ENCODE measurements around the gene CNIH3. TPM values are rescaled to one million over a fixed set of nuclear protein-coding genes. Genes with fewer than 3 reads are reported as not detected.

Gene CNIH3
- total and polyA plus RNA-seq, 10 of the 15 experiments (the other 5 are each of a cell fraction or from before 2014, with no cell fraction given) = 0.77 to 5.8 (median 1.8) TPM

DNA sequence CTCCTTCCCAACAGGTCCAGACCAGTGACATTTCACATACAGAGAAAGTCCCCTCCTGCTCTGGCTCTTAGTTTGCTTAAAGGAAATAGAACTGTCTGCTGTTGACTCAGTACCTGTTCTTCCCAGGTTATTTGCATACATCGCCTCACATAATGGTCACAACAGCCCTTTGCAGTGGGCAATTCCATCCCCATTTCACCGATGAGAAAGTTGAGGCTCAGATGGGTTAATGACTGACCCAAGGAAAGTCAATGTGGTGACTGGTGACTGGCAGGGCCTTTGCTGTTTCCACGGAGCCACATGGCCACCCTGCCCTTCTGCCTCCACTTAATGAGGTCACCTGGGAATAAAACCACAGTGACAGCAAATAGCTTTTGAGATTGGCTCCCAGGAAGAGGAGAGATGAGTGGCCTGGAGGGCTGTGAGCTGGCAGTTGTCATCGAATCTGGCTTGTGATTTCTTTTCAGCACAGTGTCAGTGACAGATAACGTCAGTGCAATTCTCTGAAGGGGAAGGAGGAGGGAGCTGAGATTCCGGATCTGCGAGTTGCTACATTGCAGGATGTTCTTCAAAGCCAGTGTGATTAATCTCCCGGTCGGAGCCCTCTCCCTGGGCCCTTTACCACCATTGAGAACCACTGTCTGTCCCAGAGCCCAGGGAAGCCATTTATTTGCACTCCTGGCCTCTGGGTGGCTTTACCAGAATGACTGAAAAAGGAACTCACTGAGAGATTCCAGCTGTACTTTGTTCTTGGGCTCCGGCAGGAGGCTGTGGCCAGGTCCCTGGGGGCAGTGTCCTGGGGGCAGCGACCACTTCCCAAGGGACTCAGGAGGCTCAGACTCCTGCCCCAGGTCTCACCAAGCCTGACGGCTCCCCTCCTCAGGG is 117.2 kb downstream of the CNIH3 start (continued):
- TF ChIP-seq ZZZ3 (IDR thresholded peaks at IDR 0.05; ENCODE audit: control insufficient read depth, insufficient read length, low read depth) = no peak
- TF ChIP-seq, protein P1, sequence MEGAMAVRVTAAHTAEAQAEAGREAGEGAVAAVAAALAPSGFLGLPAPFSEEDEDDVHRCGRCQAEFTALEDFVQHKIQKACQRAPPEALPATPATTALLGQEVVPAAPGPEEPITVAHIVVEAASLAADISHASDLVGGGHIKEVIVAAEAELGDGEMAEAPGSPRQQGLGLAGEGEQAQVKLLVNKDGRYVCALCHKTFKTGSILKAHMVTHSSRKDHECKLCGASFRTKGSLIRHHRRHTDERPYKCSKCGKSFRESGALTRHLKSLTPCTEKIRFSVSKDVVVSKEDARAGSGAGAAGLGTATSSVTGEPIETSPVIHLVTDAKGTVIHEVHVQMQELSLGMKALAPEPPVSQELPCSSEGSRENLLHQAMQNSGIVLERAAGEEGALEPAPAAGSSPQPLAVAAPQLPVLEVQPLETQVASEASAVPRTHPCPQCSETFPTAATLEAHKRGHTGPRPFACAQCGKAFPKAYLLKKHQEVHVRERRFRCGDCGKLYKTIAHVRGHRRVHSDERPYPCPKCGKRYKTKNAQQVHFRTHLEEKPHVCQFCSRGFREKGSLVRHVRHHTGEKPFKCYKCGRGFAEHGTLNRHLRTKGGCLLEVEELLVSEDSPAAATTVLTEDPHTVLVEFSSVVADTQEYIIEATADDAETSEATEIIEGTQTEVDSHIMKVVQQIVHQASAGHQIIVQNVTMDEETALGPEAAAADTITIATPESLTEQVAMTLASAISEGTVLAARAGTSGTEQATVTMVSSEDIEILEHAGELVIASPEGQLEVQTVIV (IDR thresholded peaks at IDR 0.05; ENCODE audit: borderline replicate concordance, partially characterized antibody) = no peak
- no peak for TF ChIP-seq HCFC1 (IDR thresholded peaks at IDR 0.05; ENCODE audit: low read length)
- TF ChIP-seq GATAD2B (conservative IDR thresholded peaks at IDR 0.05; ENCODE audit: low read depth) = peak; percentile 91
- TF ChIP-seq CTCF (IDR thresholded peaks at IDR 0.05 in 2 of 3, conservative IDR thresholded peaks at IDR 0.05 in 1 of 3; ENCODE audit: control insufficient read depth in 2 of 3, extremely low read depth in 1 of 3, insufficient read depth in 1 of 3, low read depth in 3 of 3, low read length in 3 of 3) = 0 out of 6 replicates have a peak, but pooled peaks of 2 of the 3 experiments have one; percentile 8
- TF ChIP-seq KDM1A (IDR thresholded peaks at IDR 0.05; ENCODE audit: borderline replicate concordance) = no peak
- no peak for TF ChIP-seq RAD21 (IDR thresholded peaks at IDR 0.05; ENCODE audit: insufficient read depth, low read depth, low read length)
- TF ChIP-seq CREB1 (IDR thresholded peaks at IDR 0.05; ENCODE audit: low read depth) = 0 out of 2 replicates have a peak, but pooled peaks have one; percentile 16
- TF ChIP-seq SMAD1 (IDR thresholded peaks at IDR 0.05; ENCODE audit: low read depth, partially characterized antibody) = peak; percentile 47
- TF ChIP-seq FOXM1 (IDR thresholded peaks at IDR 0.05; ENCODE audit: low read depth, low read length) = no peak
- TF ChIP-seq GABPA (IDR thresholded peaks at IDR 0.05; ENCODE audit: low read depth) = no peak
- TF ChIP-seq TBL1XR1 (IDR thresholded peaks at IDR 0.05; ENCODE audit: low read depth, low read length) = no peak
- TF ChIP-seq PKNOX1 (IDR thresholded peaks at IDR 0.05) = peak; percentile 93
- TF ChIP-seq RUNX3 (IDR thresholded peaks at IDR 0.05; ENCODE audit: low read length) = peak; percentile 68
- 0 out of 2 replicates have a peak, but pooled peaks have one; percentile 31 for TF ChIP-seq PAX5 (IDR thresholded peaks at IDR 0.05; ENCODE audit: borderline replicate concordance, low read depth, low read length)
- TF ChIP-seq ZBTB4 (CRISPR knock-in tag; IDR thresholded peaks at IDR 0.05) = no peak
- TF ChIP-seq CREM (IDR thresholded peaks at IDR 0.05; ENCODE audit: low read depth) = no peak
- peak; percentile 31; the same call in 1 of the 2 replicates for TF ChIP-seq SPI1 (IDR thresholded peaks at IDR 0.05; ENCODE audit: borderline replicate concordance, insufficient read depth, low read depth, low read length)
- TF ChIP-seq TCF7 (IDR thresholded peaks at IDR 0.05; ENCODE audit: borderline replicate concordance) = no peak
- no peak for TF ChIP-seq STAT1 (conservative IDR thresholded peaks at IDR 0.05)
- TF ChIP-seq CBFB (IDR thresholded peaks at IDR 0.05; ENCODE audit: low read depth) = 0 out of 2 replicates have a peak, but pooled peaks have one; percentile 22

All from GM12878 (cell line).